HG03457 (cell line): ENCODE results near the gene TNKS2.
"Not testable (repeated sequence)": the region's sequence is repeated elsewhere in the genome, so short reads cannot be mapped to it uniquely, and the experiment has no call there.

Source experiments
- ATAC-seq: cut with Tn5 transposase; IDR thresholded peaks from one replicate; pipeline ENCODE4 v1.9.1; 2021; ENCODE audit warnings: moderate number of reproducible peaks; ENCODE audit not compliant: unreplicated experiment

TNKS2 gene

DNA sequence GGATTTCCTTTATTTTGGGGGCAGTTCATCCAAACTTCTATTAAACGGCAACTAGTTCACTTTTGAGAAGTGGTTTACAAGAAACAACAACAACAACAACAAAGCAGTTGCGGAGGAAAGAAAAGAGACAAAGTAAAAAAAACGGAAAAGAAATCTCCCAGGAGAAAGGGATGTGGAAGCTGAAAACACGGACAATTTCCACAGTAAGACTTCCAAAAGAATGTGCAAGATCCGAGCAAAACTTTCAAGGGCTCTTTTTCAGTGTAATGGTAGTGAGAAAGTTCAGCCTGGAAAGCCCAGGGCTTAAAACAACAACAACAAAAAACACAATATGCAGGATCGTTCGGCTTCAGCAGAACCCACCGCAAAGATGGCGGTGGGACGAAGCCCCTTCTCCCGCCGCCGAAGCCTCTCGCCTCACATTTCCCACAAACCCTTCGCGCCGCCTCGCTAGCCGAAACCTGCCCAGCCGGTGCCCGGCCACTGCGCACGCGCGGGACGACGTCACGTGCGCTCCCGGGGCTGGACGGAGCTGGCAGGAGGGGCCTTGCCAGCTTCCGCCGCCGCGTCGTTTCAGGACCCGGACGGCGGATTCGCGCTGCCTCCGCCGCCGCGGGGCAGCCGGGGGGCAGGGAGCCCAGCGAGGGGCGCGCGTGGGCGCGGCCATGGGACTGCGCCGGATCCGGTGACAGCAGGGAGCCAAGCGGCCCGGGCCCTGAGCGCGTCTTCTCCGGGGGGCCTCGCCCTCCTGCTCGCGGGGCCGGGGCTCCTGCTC is at the start of gene TNKS2:
Gene TNKS2 (plus strand): TSS at position 553 of the 775 bp plus-strand sequence. CDS start 265 bp downstream, outside the sequence.
- ATAC-seq, result peak; percentile 71

GRCh38 chr10:91749592-91749991 is 48.6 kb upstream of the TNKS2 start:
- ATAC-seq, result not testable (repeated sequence)

DNA sequence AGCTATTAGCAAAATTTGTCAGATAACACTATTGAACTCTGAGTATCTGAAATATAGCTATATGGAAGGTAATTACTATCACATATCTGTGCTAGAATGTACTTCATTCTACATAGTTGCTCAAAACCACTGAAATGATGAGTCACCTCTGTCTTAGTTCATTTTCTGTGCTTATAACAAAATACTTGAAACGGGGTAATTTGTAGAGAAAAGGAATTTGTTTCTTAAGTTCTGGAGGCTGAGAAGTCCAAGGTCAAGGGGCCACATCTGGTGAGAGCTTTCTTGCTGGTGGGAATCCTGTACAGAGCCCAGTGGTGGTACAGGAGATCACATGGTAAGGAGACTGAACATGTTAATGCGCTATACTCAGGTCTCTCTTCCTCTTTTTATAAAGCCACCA is 41.9 kb upstream of the TNKS2 start:
- ATAC-seq, result no peak

- ATAC-seq, result no peak
Observed at GRCh38 chr10:91758303-91759146, 39.7 kb upstream of the TNKS2 start.

- no peak for ATAC-seq
Observed at GRCh38 chr10:91759581-91759986, 38.6 kb upstream of the TNKS2 start.

DNA sequence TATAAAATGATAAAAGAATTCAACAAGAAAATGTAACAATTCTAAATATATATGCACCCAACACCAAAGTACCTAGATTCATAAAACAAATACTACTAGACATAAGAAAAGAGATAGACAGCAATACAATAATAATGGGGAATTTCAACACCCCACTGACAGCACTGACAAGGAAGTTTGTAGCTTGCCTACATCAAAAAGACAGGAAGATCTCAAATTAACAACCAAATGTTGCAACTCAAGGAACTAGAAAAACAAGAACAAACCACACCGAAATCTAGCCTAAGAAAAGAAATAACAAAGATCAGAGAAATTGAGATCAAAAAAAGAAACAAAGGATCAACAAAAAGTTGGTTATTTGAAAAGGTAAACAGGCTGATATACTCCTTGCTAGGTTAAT is 36.5 kb upstream of the TNKS2 start:
- no peak for ATAC-seq

DNA sequence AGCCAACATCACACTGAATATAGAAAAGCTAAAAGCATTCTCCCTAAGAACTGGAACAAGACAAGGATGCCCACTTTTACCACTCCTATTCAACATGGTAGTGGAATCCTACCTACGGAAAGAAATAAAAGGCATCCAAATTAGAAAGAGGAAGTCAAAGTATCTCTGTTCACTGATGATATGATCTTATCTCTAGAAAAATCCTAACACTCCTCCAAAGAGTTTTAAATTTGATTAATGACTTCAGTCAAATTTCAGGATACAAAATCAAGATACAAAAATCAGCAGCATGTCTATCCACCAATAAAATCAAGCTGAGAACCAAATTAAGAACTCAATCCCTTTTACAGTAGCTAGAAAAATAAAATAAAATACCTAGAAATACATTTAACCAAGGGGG is 35.3 kb upstream of the TNKS2 start:
- ATAC-seq, result no peak

- ATAC-seq, result no peak
Observed at GRCh38 chr10:91766676-91767075, 31.6 kb upstream of the TNKS2 start.

- no peak for ATAC-seq
Observed at GRCh38 chr10:91768123-91768522, 30.1 kb upstream of the TNKS2 start.

DNA sequence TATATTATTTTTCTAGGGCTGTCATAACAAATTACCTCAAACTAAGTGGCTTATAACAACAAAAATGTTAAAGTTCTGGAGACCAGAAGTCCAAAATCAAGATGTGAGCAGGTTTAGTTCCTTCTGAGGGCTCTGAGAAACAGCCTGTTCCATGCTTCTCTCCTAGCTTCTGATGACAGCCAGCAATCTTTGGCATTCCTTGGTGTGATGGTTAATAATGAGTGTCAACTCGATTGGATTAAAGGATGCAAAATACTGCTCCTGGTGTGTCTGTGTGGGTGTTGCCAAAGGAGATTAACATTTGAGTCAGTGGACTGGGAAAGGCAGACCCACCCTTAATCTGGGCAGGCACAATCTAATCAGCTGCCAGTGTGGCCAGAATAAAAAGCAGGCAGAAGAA is 26.3 kb upstream of the TNKS2 start:
- no peak for ATAC-seq

DNA sequence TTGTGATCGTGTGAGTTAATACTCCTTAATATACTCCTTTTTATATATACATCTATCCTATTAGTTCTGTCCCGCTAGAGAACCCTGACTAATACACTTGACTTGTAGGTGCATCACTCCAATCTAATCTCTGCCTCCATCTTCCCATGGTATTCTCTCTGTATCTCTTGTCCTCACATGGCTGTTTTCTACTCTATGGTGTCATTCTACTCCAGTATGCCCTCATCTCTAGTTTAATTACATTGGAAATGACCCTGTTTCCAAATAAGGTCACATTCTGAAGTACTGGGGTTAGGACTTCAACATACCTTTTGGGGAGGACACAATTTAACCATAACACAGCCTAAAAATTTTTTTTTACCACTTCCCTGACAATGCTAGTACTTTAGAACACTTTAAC is 25.8 kb upstream of the TNKS2 start:
- no peak for ATAC-seq

DNA sequence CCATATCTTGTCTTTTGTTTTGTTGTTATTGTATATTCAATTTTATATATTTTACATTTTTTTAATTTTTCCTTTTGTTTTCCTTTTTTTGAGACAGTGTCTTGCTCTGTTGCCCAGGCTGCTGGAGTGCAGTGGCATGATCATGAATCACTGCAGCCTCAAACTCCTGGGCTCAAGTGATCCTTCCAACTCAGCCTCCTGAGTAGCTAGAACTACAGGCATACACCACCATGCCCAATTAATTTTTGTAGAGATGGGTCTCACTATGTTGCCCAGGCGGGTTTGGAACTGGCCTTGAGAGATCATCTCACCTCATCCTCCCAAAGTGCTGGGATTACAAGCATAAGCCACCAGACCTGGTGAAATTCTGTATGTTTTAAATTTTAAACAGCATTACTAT is 25.4 kb upstream of the TNKS2 start:
- ATAC-seq, result no peak

GRCh38 chr10:91774571-91774970 is 23.7 kb upstream of the TNKS2 start:
- no peak for ATAC-seq

DNA sequence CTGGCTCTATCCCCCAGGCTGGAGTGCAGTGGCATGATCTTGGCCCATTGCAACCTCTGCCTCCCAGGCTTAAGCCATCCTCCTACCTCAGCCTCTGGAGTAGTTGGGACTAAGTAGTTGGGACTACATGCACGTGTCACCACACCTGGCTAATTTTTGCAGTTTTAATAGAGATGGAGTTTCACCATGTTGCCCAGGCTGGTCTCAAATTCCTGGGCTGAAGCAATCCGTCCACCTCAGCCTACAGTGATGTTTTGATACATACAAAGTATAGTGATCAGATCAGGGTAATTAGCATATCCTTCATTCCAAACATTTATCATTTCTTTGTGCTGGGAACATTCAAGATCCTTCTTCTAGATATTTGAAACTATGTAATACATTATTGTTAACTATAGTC is 22.5 kb upstream of the TNKS2 start:
- ATAC-seq, result no peak

DNA sequence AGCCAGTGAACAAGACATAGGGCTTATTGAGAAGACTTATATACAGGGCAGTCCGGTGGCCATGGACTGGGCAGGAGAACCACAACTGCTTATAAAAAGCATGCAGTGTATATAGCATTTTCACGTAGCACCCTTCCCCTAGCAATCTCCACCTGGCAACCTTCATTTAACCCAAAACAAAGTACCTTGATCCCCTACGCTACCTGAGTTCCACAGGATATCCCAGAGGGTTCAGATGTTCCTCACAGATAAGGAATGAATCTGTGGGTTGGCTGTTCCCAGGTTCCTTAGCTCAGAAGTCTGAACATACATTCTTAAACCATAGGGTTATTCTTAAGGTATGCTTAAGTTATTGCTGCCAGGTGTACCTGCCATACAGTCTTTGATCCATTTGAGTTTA is 22.0 kb upstream of the TNKS2 start:
- no peak for ATAC-seq

- no peak for ATAC-seq
Observed at GRCh38 chr10:91778485-91778884, 19.7 kb upstream of the TNKS2 start.

DNA sequence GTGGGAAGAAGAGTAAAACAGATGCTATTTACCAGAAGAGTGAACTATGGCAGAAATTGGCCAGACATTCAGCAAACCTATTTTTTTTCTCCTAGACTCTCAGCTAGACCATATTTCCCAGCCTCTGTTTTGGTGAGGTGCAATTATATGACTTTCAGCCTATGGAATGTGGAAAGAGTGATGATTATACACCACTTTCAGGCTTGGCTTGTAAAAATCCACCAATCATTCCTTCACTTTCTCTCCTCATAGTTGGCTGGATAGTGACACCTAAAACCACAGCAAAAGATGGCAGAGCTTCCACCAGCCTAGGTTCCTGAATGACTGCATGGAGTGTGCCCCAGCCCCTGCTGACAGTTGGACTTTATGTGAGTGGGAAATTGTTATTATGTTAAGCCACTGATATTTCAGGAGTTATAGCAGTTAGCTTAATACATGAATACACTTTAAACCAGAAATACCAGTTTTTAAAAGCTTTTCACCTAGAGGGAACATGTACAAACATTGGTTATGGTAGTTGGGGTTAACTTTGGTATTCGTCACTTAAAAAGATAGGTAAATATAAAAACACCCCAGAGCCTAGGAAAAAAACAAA is 19.1 kb upstream of the TNKS2 start:
- no peak for ATAC-seq

DNA sequence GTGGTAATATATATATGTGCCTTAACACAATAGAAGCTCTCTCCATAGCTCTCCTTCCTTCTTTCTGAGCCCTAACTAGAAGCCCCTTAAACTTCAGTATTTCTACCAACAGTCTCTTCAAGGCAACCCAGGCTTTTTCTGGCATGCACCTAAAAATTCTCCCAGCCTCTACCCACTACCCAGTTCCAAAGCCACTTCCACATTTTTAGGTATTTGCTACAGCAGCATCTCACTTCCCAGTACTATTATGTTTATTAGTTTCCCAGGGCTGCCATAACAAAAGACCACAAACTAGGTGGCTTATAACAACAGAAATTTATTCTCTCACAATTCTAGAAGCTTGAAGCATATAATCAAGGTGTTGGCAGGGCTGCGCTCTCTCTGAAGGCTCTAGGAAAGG is 15.7 kb upstream of the TNKS2 start:
- ATAC-seq, result no peak

DNA sequence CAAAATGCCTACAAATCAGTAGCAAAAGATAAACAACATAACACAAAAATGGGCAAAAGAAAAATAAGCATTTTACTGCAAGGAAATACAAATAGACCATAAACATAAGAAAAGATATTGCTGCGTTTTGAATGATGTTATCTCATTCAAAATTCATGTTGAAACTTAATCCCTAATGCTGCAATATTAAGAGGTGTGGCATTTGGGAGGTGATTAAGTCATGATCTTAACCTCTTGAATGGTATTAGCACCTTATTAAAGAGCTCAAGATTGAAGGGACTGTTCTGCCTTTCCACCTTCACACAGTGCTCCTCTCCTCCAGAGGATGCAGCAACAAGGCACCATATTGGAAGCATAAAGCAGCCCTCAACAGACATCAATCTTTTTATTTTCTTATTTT is 12.4 kb upstream of the TNKS2 start:
- ATAC-seq, result no peak

GRCh38 chr10:91787258-91787657 is 11.0 kb upstream of the TNKS2 start:
- ATAC-seq, result no peak

- no peak for ATAC-seq
Observed at GRCh38 chr10:91787810-91788209, 10.4 kb upstream of the TNKS2 start.

DNA sequence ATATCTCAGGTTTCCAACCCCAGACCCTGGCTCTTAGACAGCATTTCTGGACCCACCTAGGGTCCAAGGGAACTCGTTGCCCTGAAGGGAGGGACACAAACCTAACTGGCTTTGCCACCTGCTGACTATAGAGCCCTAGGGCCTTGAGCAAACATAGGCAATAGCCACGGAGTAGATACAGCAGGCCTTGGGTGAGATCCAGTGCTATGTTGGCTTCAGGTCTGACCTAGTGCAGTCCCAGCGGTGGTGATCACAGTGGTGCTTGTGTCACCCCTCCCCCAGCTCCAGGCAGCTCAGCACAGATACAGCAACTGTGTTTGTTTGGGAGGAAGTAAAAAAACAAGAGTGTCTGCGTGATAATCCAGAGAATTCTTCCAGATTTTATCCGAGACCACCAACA is 9.7 kb upstream of the TNKS2 start:
- ATAC-seq, result no peak
